ENCODE data around the gene RPS19BP1.
"Not testable (repeated sequence)": the region's sequence is repeated elsewhere in the genome, so short reads cannot be mapped to it uniquely, and the experiment has no call there.

The RPS19BP1 gene

GRCh38 chr22:39528681-39529486 is 3.7 kb downstream of the RPS19BP1 start:
- peak; percentile 68 to 83 (median 77) for DNase-seq (ENCODE audit: low read depth in 3 of 3)

GRCh38 chr22:39528080-39528661 is 4.4 kb downstream of the RPS19BP1 start:
- DNase-seq (ENCODE audit: low read depth in 3 of 3) = no peak

GRCh38 chr22:39527481-39527961 is 5.0 kb downstream of the RPS19BP1 start:
- DNase-seq (ENCODE audit: low read depth in 3 of 3) = no peak

GRCh38 chr22:39526736-39527171 is 5.8 kb downstream of the RPS19BP1 start:
- DNase-seq (ENCODE audit: low read depth in 3 of 3) = no peak

GRCh38 chr22:39525658-39525975 is 6.9 kb downstream of the RPS19BP1 start:
- no peak for DNase-seq (ENCODE audit: low read depth in 3 of 3)

GRCh38 chr22:39524753-39525657 is 7.5 kb downstream of the RPS19BP1 start:
- DNase-seq (ENCODE audit: low read depth in 3 of 3) = no peak

GRCh38 chr22:39524089-39524752 is 8.3 kb downstream of the RPS19BP1 start:
- DNase-seq (ENCODE audit: low read depth in 3 of 3) = no peak

GRCh38 chr22:39522567-39523300 is 9.8 kb downstream of the RPS19BP1 start:
- no peak for DNase-seq (ENCODE audit: low read depth in 3 of 3)

- not testable (repeated sequence) for DNase-seq (ENCODE audit: low read depth in 3 of 3)
These were observed 10.5 kb downstream of the RPS19BP1 start for GRCh38 chr22:39522091-39522490.

GRCh38 chr22:39521106-39521885 is 11.3 kb downstream of the RPS19BP1 start:
- not testable (repeated sequence) for DNase-seq (ENCODE audit: low read depth in 3 of 3)

- peak in 2 of 3 experiments; percentile 88 to 94 for DNase-seq (ENCODE audit: low read depth in 3 of 3)
These were observed 12.1 kb downstream of the RPS19BP1 start, which contains the start of gene ATF4 for GRCh38 chr22:39520226-39521105. TSS of gene ATF4 (plus strand) at chr22:39520562. CDS start at chr22:39521446, 884 bp downstream.

GRCh38 chr22:39519681-39520225 is 12.8 kb downstream of the RPS19BP1 start:
- DNase-seq (ENCODE audit: low read depth in 3 of 3) = peak in 2 of 3 experiments; percentile 85 to 93

GRCh38 chr22:39518996-39519680 is 13.4 kb downstream of the RPS19BP1 start:
- no peak for DNase-seq (ENCODE audit: low read depth in 3 of 3)

GRCh38 chr22:39518144-39518786 is 14.3 kb downstream of the RPS19BP1 start:
- no peak for DNase-seq (ENCODE audit: low read depth in 3 of 3)

- DNase-seq (ENCODE audit: low read depth in 3 of 3) = no peak
These were observed 15.1 kb downstream of the RPS19BP1 start for GRCh38 chr22:39517470-39517869.

- no peak for DNase-seq (ENCODE audit: low read depth in 3 of 3)
These were observed 17.1 kb downstream of the RPS19BP1 start for GRCh38 chr22:39515266-39516050.
